Activated CD8-positive, alpha-beta memory T cell treated with anti-CD3 and anti-CD28 coated beads for 4 hours (primary cell): ENCODE measurements around the gene ASB8.

ENCODE experiments used
- DNase-seq, 2 donors: peaks; one replicate each; pipeline ENCODE4 v3.0.0-alpha.2; 2020; ENCODE audit warnings: low read depth in 2 of 2

The ASB8 gene

GRCh38 chr12:48157018-48157888, at the start of gene ASB8:
Gene ASB8, minus strand, starts transcription at chr12:48157515. Its CDS starts 4,019 bp downstream, at chr12:48153496.
- DNase-seq = peak; percentile 99

GRCh38 chr12:48203192-48203591, 45.9 kb upstream of the ASB8 start, which contains the start of gene OR10AD1:
Gene OR10AD1, minus strand, starts transcription at chr12:48203292. Its CDS starts 0 bp downstream, at chr12:48203292.
- DNase-seq = no peak

- DNase-seq = no peak
Observed at GRCh38 chr12:48202766-48203165, 45.5 kb upstream of the ASB8 start.

- DNase-seq = no peak
Observed at GRCh38 chr12:48201516-48201915, 44.2 kb upstream of the ASB8 start.

GRCh38 chr12:48201091-48201490, 43.8 kb upstream of the ASB8 start:
- no peak for DNase-seq

GRCh38 chr12:48199774-48200221, 42.5 kb upstream of the ASB8 start:
- no peak for DNase-seq

- no peak for DNase-seq
Observed at GRCh38 chr12:48198985-48199384, 41.7 kb upstream of the ASB8 start.

- no peak for DNase-seq
Observed at GRCh38 chr12:48198672-48198971, 41.3 kb upstream of the ASB8 start.

GRCh38 chr12:48197971-48198671, 40.8 kb upstream of the ASB8 start:
- DNase-seq = peak; percentile 81 to 83

GRCh38 chr12:48197549-48197970, 40.2 kb upstream of the ASB8 start:
- DNase-seq = no peak

GRCh38 chr12:48194799-48195201, 37.5 kb upstream of the ASB8 start:
- DNase-seq = no peak

- no peak for DNase-seq
Observed at GRCh38 chr12:48193623-48194022, 36.3 kb upstream of the ASB8 start.

- no peak for DNase-seq
Observed at GRCh38 chr12:48192861-48193260, 35.5 kb upstream of the ASB8 start.

GRCh38 chr12:48191096-48191495, 33.8 kb upstream of the ASB8 start:
- no peak for DNase-seq

- peak; percentile 42 to 51 for DNase-seq
Observed at GRCh38 chr12:48189331-48190125, 32.2 kb upstream of the ASB8 start.

GRCh38 chr12:48187916-48188695, 30.8 kb upstream of the ASB8 start:
- DNase-seq = no peak

GRCh38 chr12:48185181-48185919, 28.0 kb upstream of the ASB8 start:
- no peak for DNase-seq

- DNase-seq = no peak
Observed at GRCh38 chr12:48184549-48184922, 27.2 kb upstream of the ASB8 start.

GRCh38 chr12:48183876-48184548, 26.7 kb upstream of the ASB8 start:
- DNase-seq = no peak
